Gastroesophageal sphincter (tissue), 3 donors: ENCODE data around the gene ARHGEF19.

Source experiments
- POLR2A ChIP-seq, 2 donors: fragments of 450-650 bp; IDR thresholded peaks; one replicate each; pipeline ENCODE4 v1.6.1; 2017; ENCODE audit warnings: antibody characterized with exemption in 2 of 2, mild to moderate bottlenecking in 2 of 2, moderate library complexity in 1 of 2
- POLR2AphosphoS5 ChIP-seq: sonication (generic); formaldehyde crosslinking; IDR thresholded peaks from one replicate; pipeline ENCODE4 v1.6.1; 2017; ENCODE audit warnings: antibody characterized with exemption
- TF ChIP-seq, protein P1 (sequence below), 4 experiments: fragments of 200-600 bp in 2 of 4; fragments of 450-650 bp in 2 of 4; sonication (generic) in 1 of 4; IDR thresholded peaks; one replicate each; pipeline ENCODE4 v1.5.1; 2017 to 2019; ENCODE audit warnings: antibody characterized with exemption in 4 of 4, mild to moderate bottlenecking in 2 of 4, moderate library complexity in 2 of 4

DNA sequence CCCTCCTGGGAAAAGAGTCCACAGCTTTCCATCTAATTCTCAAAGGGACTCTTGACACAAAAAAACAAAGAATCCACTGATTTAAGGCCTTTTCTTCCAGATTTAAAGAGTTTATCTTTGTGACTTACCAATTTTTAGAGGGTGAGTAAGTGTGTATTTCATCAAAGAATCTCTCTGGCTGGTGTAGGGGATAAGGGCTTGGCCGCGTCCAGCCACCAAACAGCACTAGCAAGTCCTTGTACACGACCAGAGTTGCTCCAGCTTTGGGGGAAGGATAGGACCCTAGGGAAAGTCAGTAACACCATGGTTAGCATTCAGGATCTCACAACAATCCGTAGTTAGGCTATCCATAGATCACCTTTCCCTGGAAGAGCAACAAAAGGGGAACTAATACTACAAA, 44.0 kb upstream of the ARHGEF19 start:
- TF ChIP-seq, protein P1, sequence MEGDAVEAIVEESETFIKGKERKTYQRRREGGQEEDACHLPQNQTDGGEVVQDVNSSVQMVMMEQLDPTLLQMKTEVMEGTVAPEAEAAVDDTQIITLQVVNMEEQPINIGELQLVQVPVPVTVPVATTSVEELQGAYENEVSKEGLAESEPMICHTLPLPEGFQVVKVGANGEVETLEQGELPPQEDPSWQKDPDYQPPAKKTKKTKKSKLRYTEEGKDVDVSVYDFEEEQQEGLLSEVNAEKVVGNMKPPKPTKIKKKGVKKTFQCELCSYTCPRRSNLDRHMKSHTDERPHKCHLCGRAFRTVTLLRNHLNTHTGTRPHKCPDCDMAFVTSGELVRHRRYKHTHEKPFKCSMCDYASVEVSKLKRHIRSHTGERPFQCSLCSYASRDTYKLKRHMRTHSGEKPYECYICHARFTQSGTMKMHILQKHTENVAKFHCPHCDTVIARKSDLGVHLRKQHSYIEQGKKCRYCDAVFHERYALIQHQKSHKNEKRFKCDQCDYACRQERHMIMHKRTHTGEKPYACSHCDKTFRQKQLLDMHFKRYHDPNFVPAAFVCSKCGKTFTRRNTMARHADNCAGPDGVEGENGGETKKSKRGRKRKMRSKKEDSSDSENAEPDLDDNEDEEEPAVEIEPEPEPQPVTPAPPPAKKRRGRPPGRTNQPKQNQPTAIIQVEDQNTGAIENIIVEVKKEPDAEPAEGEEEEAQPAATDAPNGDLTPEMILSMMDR (IDR thresholded peaks at IDR 0.05), result no peak
- no peak for TF ChIP-seq POLR2AphosphoS5
- TF ChIP-seq POLR2A (IDR thresholded peaks at IDR 0.05), result no peak
